Suprapubic skin (tissue), 4 donors: ENCODE measurements around the gene SNX1. TPM values are rescaled to one million over a fixed set of nuclear protein-coding genes. Genes with fewer than 3 reads are reported as not detected.
"Not testable (repeated sequence)": the region's sequence is repeated elsewhere in the genome, so short reads cannot be mapped to it uniquely, and the experiment has no call there.

Experiments used
- DNase-seq, 2 donors: peaks; one replicate each; pipeline ENCODE4 v3.0.0-alpha.2; 2019; ENCODE audit warnings: low spot score in 2 of 2
- H3K27ac ChIP-seq: fragments of 200-600 bp; sonication (generic); one replicate; pipeline ENCODE4 v1.5.1; 2019
- H3K27me3 ChIP-seq: fragments of 200-600 bp; sonication (generic); one replicate; pipeline ENCODE4 v1.5.1; 2019
- H3K36me3 ChIP-seq: fragments of 200-600 bp; sonication (generic); one replicate; pipeline ENCODE4 v1.5.1; 2019
- H3K4me1 ChIP-seq: fragments of 200-600 bp; sonication (generic); one replicate; pipeline ENCODE4 v1.5.1; 2019
- H3K4me3 ChIP-seq: fragments of 200-600 bp; sonication (generic); one replicate; pipeline ENCODE4 v1.5.1; 2019; ENCODE audit warnings: mild to moderate bottlenecking
- H3K9me3 ChIP-seq: fragments of 200-600 bp; sonication (generic); one replicate; pipeline ENCODE4 v1.5.1; 2019
- CTCF ChIP-seq, 2 donors: fragments of 200-600 bp in 1 of 2; fragments of 450-650 bp in 1 of 2; sonication (generic) in 1 of 2; IDR thresholded peaks; one replicate each; pipeline ENCODE4 v1.5.1; 2016 to 2019; ENCODE audit warnings: antibody characterized with exemption in 2 of 2, mild to moderate bottlenecking in 1 of 2, moderate library complexity in 1 of 2
- EP300 ChIP-seq: sonication (generic); formaldehyde crosslinking; IDR thresholded peaks from one replicate; pipeline ENCODE4 v1.6.1; 2017; ENCODE audit warnings: antibody characterized with exemption
- POLR2A ChIP-seq, 2 donors: fragments of 450-650 bp; IDR thresholded peaks; one replicate each; pipeline ENCODE4 v1.6.1; 2017; ENCODE audit warnings: antibody characterized with exemption in 2 of 2, mild to moderate bottlenecking in 2 of 2, moderate library complexity in 2 of 2
- POLR2AphosphoS5 ChIP-seq, 3 donors: sonication (generic); formaldehyde crosslinking; IDR thresholded peaks; one replicate each; pipeline ENCODE4 v1.6.1; 2017; ENCODE audit warnings: antibody characterized with exemption in 3 of 3
- WGBS: methylation state at CpG from one replicate; pipeline ENCODE4 v1.1.5; 2018; 5-methylcytosine and 5-hydroxymethylcytosine counted together
- total RNA-seq, 4 donors: library from RNA; depleted of rRNA; stranded (reverse); fragments of >200 nt; gene quantifications; one replicate each; pipeline ENCODE4 v1.1.0, GENCODE V29; 2016

SNX1 gene
- total RNA-seq, 4 donors from 2014 or later, result 56.4 to 96.6 (median 68.6) TPM

GRCh38 chr15:64071931-64072765 lies 23.6 kb upstream of the SNX1 start:
- Histone ChIP-seq H3K9me3 (no peaks in the 10 kb centered on the region), H3K4me3 (no peak overlapping the region), H3K27me3 (no peaks in the 10 kb centered on the region), H3K27ac (peak overlapping the region; percentile 71), H3K36me3 (peaks cover 22% of the 10 kb centered on the region), H3K4me1 (peaks cover 34% of the 10 kb centered on the region)
- WGBS, result 83% methylated on average over 3 of the region's 4 CpGs
- TF ChIP-seq EP300 (no peak), POLR2A (IDR thresholded peaks at IDR 0.05) (no peak), CTCF (IDR thresholded peaks at IDR 0.05) (no peak), POLR2AphosphoS5 (IDR thresholded peaks at IDR 0.05) (no peak)
- DNase-seq, result no peak

- Histone ChIP-seq H3K36me3 (peaks cover 22% of the 10 kb centered on the region), H3K4me1 (peaks cover 28% of the 10 kb centered on the region), H3K27me3 (no peaks in the 10 kb centered on the region), H3K27ac (no peak overlapping the region), H3K9me3 (no peaks in the 10 kb centered on the region), H3K4me3 (no peak overlapping the region)
- WGBS, result 95% methylated on average over 2 of the region's 2 CpGs
- DNase-seq, result no peak
- TF ChIP-seq CTCF (IDR thresholded peaks at IDR 0.05) (no peak), POLR2AphosphoS5 (IDR thresholded peaks at IDR 0.05) (no peak), EP300 (no peak), POLR2A (IDR thresholded peaks at IDR 0.05) (no peak)
Measured at GRCh38 chr15:64072812-64073211, 23.0 kb upstream of the SNX1 start.

GRCh38 chr15:64073496-64073895 lies 22.3 kb upstream of the SNX1 start:
- not testable (repeated sequence) for DNase-seq, H3K4me3 ChIP-seq, H3K27ac ChIP-seq, H3K27me3 ChIP-seq, H3K9me3 ChIP-seq
- WGBS, result 97% methylated on average over 2 of the region's 2 CpGs
- Histone ChIP-seq H3K36me3 (peaks cover 22% of the 10 kb centered on the region), H3K4me1 (peaks cover 24% of the 10 kb centered on the region)

- Histone ChIP-seq H3K27me3 (no peaks in the 10 kb centered on the region), H3K4me3 (no peak overlapping the region), H3K9me3 (no peaks in the 10 kb centered on the region), H3K4me1 (no peaks in the 10 kb centered on the region), H3K27ac (no peak overlapping the region), H3K36me3 (peaks cover 39% of the 10 kb centered on the region)
- DNase-seq, result no peak
- TF ChIP-seq CTCF (IDR thresholded peaks at IDR 0.05) (no peak), EP300 (no peak), POLR2A (IDR thresholded peaks at IDR 0.05) (no peak), POLR2AphosphoS5 (IDR thresholded peaks at IDR 0.05) (no peak)
- 65% methylated on average over 3 of the region's 3 CpGs for WGBS
Measured at GRCh38 chr15:64082757-64083156, 13.0 kb upstream of the SNX1 start.

- Histone ChIP-seq H3K9me3 (no peaks in the 10 kb centered on the region), H3K36me3 (peaks cover 36% of the 10 kb centered on the region), H3K4me1 (peaks cover 36% of the 10 kb centered on the region), H3K27me3 (no peaks in the 10 kb centered on the region), H3K27ac (no peak overlapping the region), H3K4me3 (no peak overlapping the region)
- DNase-seq, result no peak
- no peak for TF ChIP-seq POLR2AphosphoS5 (IDR thresholded peaks at IDR 0.05)
- TF ChIP-seq CTCF (IDR thresholded peaks at IDR 0.05), result no peak
- TF ChIP-seq EP300, result no peak
- no peak for TF ChIP-seq POLR2A (IDR thresholded peaks at IDR 0.05)
- WGBS, result 85% methylated on average over 12 of the region's 12 CpGs
Measured at GRCh38 chr15:64089543-64090280, 6.1 kb upstream of the SNX1 start.
